SH-SY5Y (cell line): ENCODE data around the gene CHRM2.

Experiments used
- GATA2 ChIP-seq: IDR thresholded peaks from 2 replicates; pipeline ENCODE4 v1.6.1; 2011; ENCODE audit warnings: mild to moderate bottlenecking, low read depth, low read length
- GATA3 ChIP-seq: IDR thresholded peaks from 2 replicates; pipeline ENCODE4 v1.6.1; 2011; ENCODE audit warnings: low read depth, mild to moderate bottlenecking, low read length, moderate library complexity

The CHRM2 gene

GRCh38 chr7:136877990-136878389 lies 9.5 kb downstream of the CHRM2 start:
- peak; percentile 87 for TF ChIP-seq GATA2
- TF ChIP-seq GATA3, result peak; percentile 88

GRCh38 chr7:136878878-136879277 lies 10.4 kb downstream of the CHRM2 start:
- TF ChIP-seq GATA2 (no peak), GATA3 (no peak)

GRCh38 chr7:136883046-136883445 lies 14.6 kb downstream of the CHRM2 start:
- no peak for TF ChIP-seq GATA2
- no peak for TF ChIP-seq GATA3

GRCh38 chr7:136884492-136884891 lies 16.0 kb downstream of the CHRM2 start:
- TF ChIP-seq GATA3 (no peak), GATA2 (no peak)

- TF ChIP-seq GATA3, result no peak
- TF ChIP-seq GATA2, result no peak
Observed at GRCh38 chr7:136887317-136887716, 18.9 kb downstream of the CHRM2 start.

- TF ChIP-seq GATA3 (no peak), GATA2 (no peak)
Observed at GRCh38 chr7:136890399-136890798, 21.9 kb downstream of the CHRM2 start.

GRCh38 chr7:136891850-136892249 lies 23.4 kb downstream of the CHRM2 start:
- TF ChIP-seq GATA3 (no peak), GATA2 (no peak)

GRCh38 chr7:136894789-136895188 lies 26.3 kb downstream of the CHRM2 start:
- TF ChIP-seq GATA2, result no peak
- no peak for TF ChIP-seq GATA3

- 0 out of 2 replicates have a peak, but pooled peaks have one; percentile 33 for TF ChIP-seq GATA2
- peak; percentile 85 for TF ChIP-seq GATA3
Observed at GRCh38 chr7:136897676-136898075, 29.2 kb downstream of the CHRM2 start.

GRCh38 chr7:136900005-136900404 lies 31.6 kb downstream of the CHRM2 start:
- TF ChIP-seq GATA3 (no peak), GATA2 (no peak)

GRCh38 chr7:136910771-136911170 lies 42.3 kb downstream of the CHRM2 start:
- TF ChIP-seq GATA3 (no peak), GATA2 (no peak)

- TF ChIP-seq GATA2, result no peak
Observed at GRCh38 chr7:136911344-136911743, 42.9 kb downstream of the CHRM2 start.

GRCh38 chr7:136912339-136912738 lies 43.9 kb downstream of the CHRM2 start:
- TF ChIP-seq GATA3 (no peak), GATA2 (no peak)

- TF ChIP-seq GATA2, result no peak
- TF ChIP-seq GATA3, result no peak
Observed at GRCh38 chr7:136914016-136914415, 45.6 kb downstream of the CHRM2 start.

- TF ChIP-seq GATA2 (no peak), GATA3 (no peak)
Observed at GRCh38 chr7:136919820-136920219, 51.4 kb downstream of the CHRM2 start.

- TF ChIP-seq GATA2 (no peak), GATA3 (no peak)
Observed at GRCh38 chr7:136923111-136923667, 54.7 kb downstream of the CHRM2 start.

- TF ChIP-seq GATA3 (peak; percentile 70; the same call in 1 of the 2 replicates), GATA2 (peak; percentile 46; the same call in 1 of the 2 replicates)
Observed at GRCh38 chr7:136925044-136925443, 56.6 kb downstream of the CHRM2 start.
